ENCODE results near the gene TMEM120A. TPM values are rescaled to one million over a fixed set of nuclear protein-coding genes. Genes with fewer than 3 reads are reported as not detected.

Gene TMEM120A
- total and polyA plus RNA-seq, 10 of the 15 experiments (the other 5 are each of a cell fraction or from before 2014, with no cell fraction given) = 0.43 to 86.6 (median 18.5) TPM

GRCh38 chr7:75994388-75995051 is at the start of gene TMEM120A (continued):
- TF ChIP-seq RAD21 (IDR thresholded peaks at IDR 0.05; ENCODE audit: insufficient read depth, low read depth, low read length) = no peak
- TF ChIP-seq IRF3 (IDR thresholded peaks at IDR 0.05) = 0 out of 2 replicates have a peak, but pooled peaks have one; percentile 5
- TF ChIP-seq KAT2A (conservative IDR thresholded peaks at IDR 0.05; ENCODE audit: control insufficient read depth, low read depth, low read length) = no peak
- TF ChIP-seq IKZF1 (conservative IDR thresholded peaks at IDR 0.05) = 0 out of 2 replicates have a peak, but pooled peaks have one; percentile 30
- TF ChIP-seq SREBF1 (IDR thresholded peaks at IDR 0.05; ENCODE audit: low read length) = no peak
- TF ChIP-seq, protein P1, sequence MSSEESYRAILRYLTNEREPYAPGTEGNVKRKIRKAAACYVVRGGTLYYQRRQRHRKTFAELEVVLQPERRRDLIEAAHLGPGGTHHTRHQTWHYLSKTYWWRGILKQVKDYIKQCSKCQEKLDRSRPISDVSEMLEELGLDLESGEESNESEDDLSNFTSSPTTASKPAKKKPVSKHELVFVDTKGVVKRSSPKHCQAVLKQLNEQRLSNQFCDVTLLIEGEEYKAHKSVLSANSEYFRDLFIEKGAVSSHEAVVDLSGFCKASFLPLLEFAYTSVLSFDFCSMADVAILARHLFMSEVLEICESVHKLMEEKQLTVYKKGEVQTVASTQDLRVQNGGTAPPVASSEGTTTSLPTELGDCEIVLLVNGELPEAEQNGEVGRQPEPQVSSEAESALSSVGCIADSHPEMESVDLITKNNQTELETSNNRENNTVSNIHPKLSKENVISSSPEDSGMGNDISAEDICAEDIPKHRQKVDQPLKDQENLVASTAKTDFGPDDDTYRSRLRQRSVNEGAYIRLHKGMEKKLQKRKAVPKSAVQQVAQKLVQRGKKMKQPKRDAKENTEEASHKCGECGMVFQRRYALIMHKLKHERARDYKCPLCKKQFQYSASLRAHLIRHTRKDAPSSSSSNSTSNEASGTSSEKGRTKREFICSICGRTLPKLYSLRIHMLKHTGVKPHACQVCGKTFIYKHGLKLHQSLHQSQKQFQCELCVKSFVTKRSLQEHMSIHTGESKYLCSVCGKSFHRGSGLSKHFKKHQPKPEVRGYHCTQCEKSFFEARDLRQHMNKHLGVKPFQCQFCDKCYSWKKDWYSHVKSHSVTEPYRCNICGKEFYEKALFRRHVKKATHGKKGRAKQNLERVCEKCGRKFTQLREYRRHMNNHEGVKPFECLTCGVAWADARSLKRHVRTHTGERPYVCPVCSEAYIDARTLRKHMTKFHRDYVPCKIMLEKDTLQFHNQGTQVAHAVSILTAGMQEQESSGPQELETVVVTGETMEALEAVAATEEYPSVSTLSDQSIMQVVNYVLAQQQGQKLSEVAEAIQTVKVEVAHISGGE (CRISPR knock-in tag; IDR thresholded peaks at IDR 0.05) = no peak
- TF ChIP-seq NFIC (IDR thresholded peaks at IDR 0.05; ENCODE audit: low read depth, low read length) = no peak
- no peak for TF ChIP-seq TCF12 (IDR thresholded peaks at IDR 0.05; ENCODE audit: low read depth, low read length)
- TF ChIP-seq EP300 (IDR thresholded peaks at IDR 0.05; ENCODE audit: borderline replicate concordance in 1 of 2, control insufficient read depth in 1 of 2, low read depth in 2 of 2, low read length in 2 of 2) = no peak
- peak; percentile 61; the same call in 1 of the 2 replicates for TF ChIP-seq PAX5 (IDR thresholded peaks at IDR 0.05; ENCODE audit: borderline replicate concordance, low read depth, low read length)
- TF ChIP-seq ZBTB40 (IDR thresholded peaks at IDR 0.05; ENCODE audit: borderline replicate concordance) = no peak
- no peak for TF ChIP-seq IRF4 (IDR thresholded peaks at IDR 0.05; ENCODE audit: low read depth, low read length)
- no peak for TF ChIP-seq SUZ12 (IDR thresholded peaks at IDR 0.05; ENCODE audit: unreplicated experiment)
- no peak; the same call in 1 of the 2 replicates for TF ChIP-seq TAF1 (IDR thresholded peaks at IDR 0.05; ENCODE audit: borderline replicate concordance, low read depth, low read length)
- TF ChIP-seq, protein P2, sequence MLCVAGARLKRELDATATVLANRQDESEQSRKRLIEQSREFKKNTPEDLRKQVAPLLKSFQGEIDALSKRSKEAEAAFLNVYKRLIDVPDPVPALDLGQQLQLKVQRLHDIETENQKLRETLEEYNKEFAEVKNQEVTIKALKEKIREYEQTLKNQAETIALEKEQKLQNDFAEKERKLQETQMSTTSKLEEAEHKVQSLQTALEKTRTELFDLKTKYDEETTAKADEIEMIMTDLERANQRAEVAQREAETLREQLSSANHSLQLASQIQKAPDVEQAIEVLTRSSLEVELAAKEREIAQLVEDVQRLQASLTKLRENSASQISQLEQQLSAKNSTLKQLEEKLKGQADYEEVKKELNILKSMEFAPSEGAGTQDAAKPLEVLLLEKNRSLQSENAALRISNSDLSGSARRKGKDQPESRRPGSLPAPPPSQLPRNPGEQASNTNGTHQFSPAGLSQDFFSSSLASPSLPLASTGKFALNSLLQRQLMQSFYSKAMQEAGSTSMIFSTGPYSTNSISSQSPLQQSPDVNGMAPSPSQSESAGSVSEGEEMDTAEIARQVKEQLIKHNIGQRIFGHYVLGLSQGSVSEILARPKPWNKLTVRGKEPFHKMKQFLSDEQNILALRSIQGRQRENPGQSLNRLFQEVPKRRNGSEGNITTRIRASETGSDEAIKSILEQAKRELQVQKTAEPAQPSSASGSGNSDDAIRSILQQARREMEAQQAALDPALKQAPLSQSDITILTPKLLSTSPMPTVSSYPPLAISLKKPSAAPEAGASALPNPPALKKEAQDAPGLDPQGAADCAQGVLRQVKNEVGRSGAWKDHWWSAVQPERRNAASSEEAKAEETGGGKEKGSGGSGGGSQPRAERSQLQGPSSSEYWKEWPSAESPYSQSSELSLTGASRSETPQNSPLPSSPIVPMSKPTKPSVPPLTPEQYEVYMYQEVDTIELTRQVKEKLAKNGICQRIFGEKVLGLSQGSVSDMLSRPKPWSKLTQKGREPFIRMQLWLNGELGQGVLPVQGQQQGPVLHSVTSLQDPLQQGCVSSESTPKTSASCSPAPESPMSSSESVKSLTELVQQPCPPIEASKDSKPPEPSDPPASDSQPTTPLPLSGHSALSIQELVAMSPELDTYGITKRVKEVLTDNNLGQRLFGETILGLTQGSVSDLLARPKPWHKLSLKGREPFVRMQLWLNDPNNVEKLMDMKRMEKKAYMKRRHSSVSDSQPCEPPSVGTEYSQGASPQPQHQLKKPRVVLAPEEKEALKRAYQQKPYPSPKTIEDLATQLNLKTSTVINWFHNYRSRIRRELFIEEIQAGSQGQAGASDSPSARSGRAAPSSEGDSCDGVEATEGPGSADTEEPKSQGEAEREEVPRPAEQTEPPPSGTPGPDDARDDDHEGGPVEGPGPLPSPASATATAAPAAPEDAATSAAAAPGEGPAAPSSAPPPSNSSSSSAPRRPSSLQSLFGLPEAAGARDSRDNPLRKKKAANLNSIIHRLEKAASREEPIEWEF (IDR thresholded peaks at IDR 0.05; ENCODE audit: insufficient replicate concordance, low read depth, low read length) = no peak

Data from GM12878 (cell line).